Stimulated activated CD4-positive, alpha-beta T cell treated with anti-CD3 and anti-CD28 coated beads, Interleukin-15, amount 100 ng/mL, for 24 hours (primary cell): ENCODE results near the gene TXNRD1.
"Not testable (repeated sequence)": the region's sequence is repeated elsewhere in the genome, so short reads cannot be mapped to it uniquely, and the experiment has no call there.

Experiments
- DNase-seq: peaks from one replicate; pipeline ENCODE4 v3.0.0-alpha.2; 2020

The TXNRD1 gene

GRCh38 chr12:104215638-104216297, at the start of gene TXNRD1:
TXNRD1 (plus strand) TSS chr12:104215779; CDS start chr12:104215803, 24 bp downstream.
- DNase-seq = peak; percentile 90

GRCh38 chr12:104165801-104166200, 49.8 kb upstream of the TXNRD1 start:
- no peak for DNase-seq

GRCh38 chr12:104166465-104166864, 49.1 kb upstream of the TXNRD1 start:
- no peak for DNase-seq

- DNase-seq = no peak
Measured at GRCh38 chr12:104167519-104168458, 47.8 kb upstream of the TXNRD1 start.

GRCh38 chr12:104168596-104168995, 47.0 kb upstream of the TXNRD1 start:
- DNase-seq = no peak

GRCh38 chr12:104171785-104172569, 43.6 kb upstream of the TXNRD1 start:
- DNase-seq = no peak

GRCh38 chr12:104172570-104172947, 43.0 kb upstream of the TXNRD1 start:
- no peak for DNase-seq

GRCh38 chr12:104173804-104174203, 41.8 kb upstream of the TXNRD1 start:
- DNase-seq = not testable (repeated sequence)

- DNase-seq = no peak
Measured at GRCh38 chr12:104175726-104176247, 39.8 kb upstream of the TXNRD1 start.

- DNase-seq = no peak
Measured at GRCh38 chr12:104177336-104177662, 38.3 kb upstream of the TXNRD1 start.

GRCh38 chr12:104177663-104178501, 37.7 kb upstream of the TXNRD1 start:
- DNase-seq = peak; percentile 25

GRCh38 chr12:104180374-104180773, 35.2 kb upstream of the TXNRD1 start:
- no peak for DNase-seq

- DNase-seq = no peak
Measured at GRCh38 chr12:104181313-104181712, 34.3 kb upstream of the TXNRD1 start.

GRCh38 chr12:104182144-104182543, 33.4 kb upstream of the TXNRD1 start:
- DNase-seq = no peak

- no peak for DNase-seq
Measured at GRCh38 chr12:104182621-104183378, 32.8 kb upstream of the TXNRD1 start.

GRCh38 chr12:104183443-104183842, 32.1 kb upstream of the TXNRD1 start:
- DNase-seq = no peak

GRCh38 chr12:104187446-104188155, 28.0 kb upstream of the TXNRD1 start:
- no peak for DNase-seq

GRCh38 chr12:104188534-104188933, 27.0 kb upstream of the TXNRD1 start:
- DNase-seq = no peak

- no peak for DNase-seq
Measured at GRCh38 chr12:104189915-104190555, 25.5 kb upstream of the TXNRD1 start.

- DNase-seq = no peak
Measured at GRCh38 chr12:104190641-104191176, 24.9 kb upstream of the TXNRD1 start.
